ENCODE data around the gene CCNY.

Gene CCNY

GRCh38 chr10:35452847-35453246, 116.5 kb downstream of the CCNY start:
- TF ChIP-seq, protein P1, sequence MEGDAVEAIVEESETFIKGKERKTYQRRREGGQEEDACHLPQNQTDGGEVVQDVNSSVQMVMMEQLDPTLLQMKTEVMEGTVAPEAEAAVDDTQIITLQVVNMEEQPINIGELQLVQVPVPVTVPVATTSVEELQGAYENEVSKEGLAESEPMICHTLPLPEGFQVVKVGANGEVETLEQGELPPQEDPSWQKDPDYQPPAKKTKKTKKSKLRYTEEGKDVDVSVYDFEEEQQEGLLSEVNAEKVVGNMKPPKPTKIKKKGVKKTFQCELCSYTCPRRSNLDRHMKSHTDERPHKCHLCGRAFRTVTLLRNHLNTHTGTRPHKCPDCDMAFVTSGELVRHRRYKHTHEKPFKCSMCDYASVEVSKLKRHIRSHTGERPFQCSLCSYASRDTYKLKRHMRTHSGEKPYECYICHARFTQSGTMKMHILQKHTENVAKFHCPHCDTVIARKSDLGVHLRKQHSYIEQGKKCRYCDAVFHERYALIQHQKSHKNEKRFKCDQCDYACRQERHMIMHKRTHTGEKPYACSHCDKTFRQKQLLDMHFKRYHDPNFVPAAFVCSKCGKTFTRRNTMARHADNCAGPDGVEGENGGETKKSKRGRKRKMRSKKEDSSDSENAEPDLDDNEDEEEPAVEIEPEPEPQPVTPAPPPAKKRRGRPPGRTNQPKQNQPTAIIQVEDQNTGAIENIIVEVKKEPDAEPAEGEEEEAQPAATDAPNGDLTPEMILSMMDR (IDR thresholded peaks at IDR 0.05; ENCODE audit: low read depth, low read length, missing control alignments): no peak
- no peak overlapping the region for H3K4me3 ChIP-seq (ENCODE audit: low read depth, low read length)
- no peak for DNase-seq (ENCODE audit: low read depth)

DNA sequence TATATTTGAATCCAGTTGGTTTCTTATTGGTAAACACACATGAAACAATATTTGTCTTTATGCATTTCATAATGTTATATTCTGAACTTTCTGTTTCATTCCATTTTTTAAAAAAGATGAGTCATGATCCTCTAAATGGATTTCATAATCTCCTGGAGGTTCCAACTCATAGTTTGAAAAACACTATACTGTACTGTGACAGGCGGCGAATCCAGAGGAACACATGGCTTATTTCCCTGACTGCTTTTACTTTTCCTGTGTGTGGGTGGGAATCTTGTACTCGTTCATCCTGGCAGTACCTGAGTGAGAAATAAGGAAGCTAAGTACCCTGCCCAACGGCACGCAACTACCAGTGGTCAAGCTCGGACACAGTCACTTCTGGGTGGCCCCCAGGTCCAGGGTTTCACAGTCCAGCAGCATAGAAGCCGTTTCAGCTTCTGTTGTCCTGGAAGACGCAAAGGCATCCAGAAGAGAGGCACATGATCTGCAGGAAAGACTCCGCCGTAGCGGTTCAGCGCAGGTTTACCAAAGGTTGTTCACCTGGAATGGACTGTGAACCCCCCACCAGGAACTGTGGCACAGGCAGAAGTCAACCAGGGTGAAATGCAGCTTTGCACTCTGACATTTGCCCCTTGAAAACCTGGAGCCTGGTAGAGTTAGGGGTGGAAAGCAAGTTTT, 117.7 kb downstream of the CCNY start:
- no peak overlapping the region for H3K4me3 ChIP-seq (ENCODE audit: low read depth, low read length)
- DNase-seq (ENCODE audit: low read depth): no peak
- TF ChIP-seq, protein P1 (IDR thresholded peaks at IDR 0.05; ENCODE audit: low read depth, low read length, missing control alignments): no peak

- DNase-seq (ENCODE audit: low read depth): no peak
- no peak overlapping the region for H3K4me3 ChIP-seq (ENCODE audit: low read depth, low read length)
- TF ChIP-seq, protein P1 (IDR thresholded peaks at IDR 0.05; ENCODE audit: low read depth, low read length, missing control alignments): no peak
These were observed 119.9 kb downstream of the CCNY start for GRCh38 chr10:35456153-35456720.

DNA sequence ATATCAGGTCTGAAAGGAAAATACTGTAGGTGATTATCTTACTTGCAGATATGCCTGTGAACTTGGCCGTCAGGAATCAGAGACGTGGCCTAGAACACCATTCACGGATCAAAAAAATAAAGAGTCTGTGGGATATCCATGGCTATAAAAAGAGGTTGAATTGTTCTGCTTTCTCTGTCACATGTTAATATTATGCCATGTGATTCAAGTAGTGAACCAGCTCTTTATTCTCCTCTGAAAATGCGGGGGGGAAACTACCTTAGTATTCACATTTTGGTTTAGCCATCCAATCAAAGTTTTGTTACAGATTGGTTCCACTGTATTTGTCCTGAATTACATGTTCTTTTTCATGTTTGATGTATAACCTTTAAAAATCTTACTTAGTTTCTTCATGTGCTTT, 120.5 kb downstream of the CCNY start:
- no peak overlapping the region for H3K4me3 ChIP-seq (ENCODE audit: low read depth, low read length)
- TF ChIP-seq, protein P1 (IDR thresholded peaks at IDR 0.05; ENCODE audit: low read depth, low read length, missing control alignments): no peak
- no peak for DNase-seq (ENCODE audit: low read depth)

- H3K4me3 ChIP-seq (ENCODE audit: low read depth, low read length): no peak overlapping the region
- TF ChIP-seq, protein P1 (IDR thresholded peaks at IDR 0.05; ENCODE audit: low read depth, low read length, missing control alignments): no peak
- DNase-seq (ENCODE audit: low read depth): no peak
These were observed 122.5 kb downstream of the CCNY start for GRCh38 chr10:35458500-35459448.

GRCh38 chr10:35459449-35459847, 123.1 kb downstream of the CCNY start:
- no peak for DNase-seq (ENCODE audit: low read depth)
- H3K4me3 ChIP-seq (ENCODE audit: low read depth, low read length): no peak overlapping the region

More at GRCh38 chr10:35459449-35459847, 123.1 kb downstream of the CCNY start:
- TF ChIP-seq, protein P1 (IDR thresholded peaks at IDR 0.05; ENCODE audit: low read depth, low read length, missing control alignments): no peak

Data from GM12864 (cell line).